ENCODE data around the gene ANO2.
"Not testable (repeated sequence)": the region's sequence is repeated elsewhere in the genome, so short reads cannot be mapped to it uniquely, and the experiment has no call there.

Gene ANO2

GRCh38 chr12:5661811-5662210 is 283.2 kb downstream of the ANO2 start:
- no peak for DNase-seq (ENCODE audit: low read depth)

GRCh38 chr12:5660238-5660637 is 284.8 kb downstream of the ANO2 start:
- DNase-seq (ENCODE audit: low read depth), result no peak

GRCh38 chr12:5658339-5658941 is 286.6 kb downstream of the ANO2 start:
- DNase-seq (ENCODE audit: low read depth), result not testable (repeated sequence)

GRCh38 chr12:5656836-5657235 is 288.2 kb downstream of the ANO2 start:
- DNase-seq (ENCODE audit: low read depth), result no peak

- no peak for DNase-seq (ENCODE audit: low read depth)
Observed at GRCh38 chr12:5655120-5655519, 289.9 kb downstream of the ANO2 start.

GRCh38 chr12:5654019-5654418 is 291.0 kb downstream of the ANO2 start:
- no peak for DNase-seq (ENCODE audit: low read depth)

- DNase-seq (ENCODE audit: low read depth), result no peak
Observed at GRCh38 chr12:5650829-5651461, 294.1 kb downstream of the ANO2 start.

GRCh38 chr12:5650281-5650680 is 294.8 kb downstream of the ANO2 start:
- no peak for DNase-seq (ENCODE audit: low read depth)

GRCh38 chr12:5648692-5649359 is 296.2 kb downstream of the ANO2 start:
- no peak for DNase-seq (ENCODE audit: low read depth)

GRCh38 chr12:5643266-5643665 is 301.8 kb downstream of the ANO2 start:
- DNase-seq (ENCODE audit: low read depth), result no peak

GRCh38 chr12:5637698-5638097 is 307.4 kb downstream of the ANO2 start:
- DNase-seq (ENCODE audit: low read depth), result no peak

- no peak for DNase-seq (ENCODE audit: low read depth)
Observed at GRCh38 chr12:5636907-5637306, 308.2 kb downstream of the ANO2 start.

GRCh38 chr12:5633106-5633505 is 312.0 kb downstream of the ANO2 start:
- no peak for DNase-seq (ENCODE audit: low read depth)

GRCh38 chr12:5632453-5632852 is 312.6 kb downstream of the ANO2 start:
- DNase-seq (ENCODE audit: low read depth), result no peak

GRCh38 chr12:5631497-5631896 is 313.6 kb downstream of the ANO2 start:
- no peak for DNase-seq (ENCODE audit: low read depth)

GRCh38 chr12:5630726-5631125 is 314.3 kb downstream of the ANO2 start:
- DNase-seq (ENCODE audit: low read depth), result no peak

GRCh38 chr12:5628501-5628900 is 316.6 kb downstream of the ANO2 start:
- DNase-seq (ENCODE audit: low read depth), result no peak

- DNase-seq (ENCODE audit: low read depth), result no peak
Observed at GRCh38 chr12:5627053-5627630, 317.9 kb downstream of the ANO2 start.

GRCh38 chr12:5626151-5626550 is 318.9 kb downstream of the ANO2 start:
- no peak for DNase-seq (ENCODE audit: low read depth)

GRCh38 chr12:5624486-5625272 is 320.4 kb downstream of the ANO2 start:
- DNase-seq (ENCODE audit: low read depth), result no peak

- DNase-seq (ENCODE audit: low read depth), result no peak
Observed at GRCh38 chr12:5623411-5623810, 321.6 kb downstream of the ANO2 start.

- no peak for DNase-seq (ENCODE audit: low read depth)
Observed at GRCh38 chr12:5622280-5622679, 322.8 kb downstream of the ANO2 start.

Measured in iris pigment epithelial cell (primary cell).